HG03196 (cell line): ENCODE data around the gene PFKM.

Source experiments
- ATAC-seq: cut with Tn5 transposase; IDR thresholded peaks from one replicate; pipeline ENCODE4 v1.9.1; 2021; ENCODE audit not compliant: unreplicated experiment

The PFKM gene

DNA sequence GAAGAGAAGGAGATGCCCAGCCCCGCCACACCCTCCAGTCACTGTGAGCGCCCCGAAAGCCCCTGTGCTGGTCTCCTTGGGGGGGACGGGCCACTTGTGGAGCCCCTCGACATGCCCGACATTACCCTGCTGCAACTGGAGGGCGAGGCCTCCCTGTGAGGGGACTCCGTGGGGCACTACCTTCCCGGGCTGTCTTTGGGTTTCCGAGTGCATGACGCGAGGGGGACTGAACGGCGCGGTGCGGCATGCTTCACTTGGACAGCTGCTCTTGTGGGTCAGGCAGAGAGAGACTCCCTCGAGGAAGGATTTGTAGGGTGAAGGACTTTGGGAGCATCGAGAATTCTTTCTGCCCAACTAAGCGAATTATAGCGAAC, 65.4 kb downstream of the PFKM start:
- no peak for ATAC-seq

DNA sequence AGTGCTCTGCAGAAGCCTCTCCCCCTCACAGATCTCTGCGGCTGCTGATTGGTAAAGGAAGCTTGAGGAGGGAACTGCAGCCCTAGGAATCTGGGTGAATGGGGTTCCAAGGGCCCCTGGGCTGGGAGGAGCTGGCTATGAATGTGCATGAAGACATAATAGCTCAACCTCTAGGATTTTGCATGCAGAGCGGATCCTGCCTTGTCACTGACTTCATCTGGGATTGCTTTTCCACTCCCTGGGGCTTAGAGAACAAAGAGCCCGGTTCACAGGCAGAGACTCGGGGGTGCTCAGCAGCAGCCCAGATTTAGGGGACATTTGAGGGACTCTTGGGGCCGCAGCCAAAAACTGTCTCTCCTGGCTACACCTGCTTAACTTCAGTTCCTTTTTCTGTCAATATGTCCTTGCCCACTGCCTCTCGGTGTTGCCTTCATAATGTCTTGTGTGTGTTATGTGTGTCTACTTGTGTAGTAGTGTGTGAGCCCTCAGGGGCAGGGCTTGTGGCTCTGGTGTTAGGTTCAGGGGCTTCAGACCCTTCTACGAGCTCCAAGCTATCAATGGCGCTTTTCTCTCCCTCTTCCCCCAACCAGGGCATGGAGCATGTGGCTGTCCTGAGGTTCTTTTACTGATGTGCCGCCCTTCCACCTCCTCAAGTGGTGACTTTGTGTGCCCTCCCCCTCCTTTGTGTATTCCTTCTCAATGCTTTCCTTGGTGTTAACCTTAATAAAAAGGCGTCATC, 66.2 kb downstream of the PFKM start:
- no peak for ATAC-seq

DNA sequence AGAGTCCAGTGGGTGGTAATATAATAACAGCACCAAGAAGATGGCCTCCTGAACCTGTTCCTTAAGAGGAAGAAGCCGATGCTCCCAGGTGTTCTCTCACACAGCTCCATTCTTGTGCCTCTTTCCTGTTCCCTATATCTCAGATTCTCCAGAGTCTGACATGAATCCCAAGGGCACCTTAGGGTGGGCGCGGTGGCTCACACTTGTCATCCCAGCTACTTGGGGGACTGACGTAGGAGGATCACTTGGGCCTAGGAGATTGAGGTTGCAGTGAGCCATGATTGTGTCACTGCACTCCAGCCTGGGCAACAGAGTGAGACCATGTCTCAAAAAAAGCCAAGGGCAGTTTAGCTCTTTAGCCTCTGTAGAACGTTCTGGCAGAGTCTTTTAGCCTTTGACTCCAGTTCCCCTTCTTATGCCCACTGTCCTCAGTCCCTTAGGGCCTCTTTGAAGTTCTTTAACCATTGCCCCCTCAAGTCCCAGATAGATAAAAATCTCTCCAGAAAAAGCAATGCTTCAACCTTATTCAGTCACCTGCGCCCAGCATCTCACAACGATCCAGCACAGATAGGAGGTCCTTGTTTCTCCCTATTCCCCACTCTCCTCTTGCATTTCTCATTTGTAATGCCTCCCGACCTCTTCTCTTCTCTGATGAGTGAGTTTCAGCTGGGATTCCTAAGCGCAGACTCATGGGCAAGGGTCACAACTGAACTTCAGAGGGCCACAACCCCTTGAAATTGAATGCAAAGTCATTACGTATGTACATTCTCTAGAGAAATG, 68.9 kb downstream of the PFKM start:
- no peak for ATAC-seq

DNA sequence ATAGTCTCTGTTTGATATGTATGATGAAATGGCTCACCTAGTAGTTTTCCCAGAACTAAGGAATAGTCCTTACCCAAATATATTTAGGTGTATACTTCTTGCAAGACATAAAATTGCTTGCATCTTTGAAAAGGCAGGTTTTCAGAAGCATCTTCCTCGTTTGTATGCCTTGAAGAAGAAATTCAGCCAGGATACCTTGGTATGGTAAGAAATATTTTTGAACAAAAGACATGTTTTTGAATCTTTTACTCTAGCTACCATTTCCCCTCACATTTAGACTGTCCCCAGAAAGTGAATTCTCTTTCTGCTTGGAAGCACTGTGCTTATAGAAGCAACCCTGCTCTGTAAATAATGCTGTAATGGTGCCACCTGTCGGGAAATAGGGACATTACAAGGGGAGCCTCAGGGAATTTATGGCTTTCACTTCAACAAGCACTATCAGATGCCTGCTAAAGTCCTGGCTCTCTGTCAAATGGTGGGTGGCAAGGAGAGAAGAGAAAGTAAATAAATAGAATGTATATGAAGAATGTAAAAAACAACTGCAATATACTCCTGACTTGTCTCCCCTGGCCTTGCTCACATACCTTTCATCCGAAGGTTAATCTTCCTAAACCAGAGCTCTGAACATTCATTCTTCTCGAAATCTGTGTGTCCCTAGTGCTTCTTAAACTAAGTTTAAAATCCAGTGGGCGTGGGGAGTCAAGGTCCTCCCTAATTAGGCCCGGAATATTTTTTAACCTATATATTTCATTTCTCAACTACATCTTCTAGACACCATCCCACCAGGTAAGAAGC, 70.4 kb downstream of the PFKM start:
- no peak for ATAC-seq

DNA sequence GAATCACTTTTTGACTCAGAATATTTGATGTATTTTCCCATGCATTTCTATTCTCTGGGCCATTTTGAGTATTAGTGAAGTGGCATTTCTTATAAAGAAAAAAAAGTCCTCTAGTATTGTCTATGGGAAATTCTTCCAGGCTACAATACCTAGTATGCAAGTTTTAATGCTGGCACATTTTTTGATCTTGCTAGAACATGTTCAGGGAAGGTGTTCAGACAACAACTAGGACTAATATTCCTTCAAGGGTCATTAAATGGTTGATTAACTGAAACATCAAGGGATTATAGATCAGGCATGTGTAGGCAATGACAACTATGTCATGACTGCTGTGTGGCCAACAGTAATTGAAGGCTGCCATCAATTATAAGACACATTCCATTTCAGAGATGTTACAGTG, 71.9 kb downstream of the PFKM start:
- no peak for ATAC-seq

DNA sequence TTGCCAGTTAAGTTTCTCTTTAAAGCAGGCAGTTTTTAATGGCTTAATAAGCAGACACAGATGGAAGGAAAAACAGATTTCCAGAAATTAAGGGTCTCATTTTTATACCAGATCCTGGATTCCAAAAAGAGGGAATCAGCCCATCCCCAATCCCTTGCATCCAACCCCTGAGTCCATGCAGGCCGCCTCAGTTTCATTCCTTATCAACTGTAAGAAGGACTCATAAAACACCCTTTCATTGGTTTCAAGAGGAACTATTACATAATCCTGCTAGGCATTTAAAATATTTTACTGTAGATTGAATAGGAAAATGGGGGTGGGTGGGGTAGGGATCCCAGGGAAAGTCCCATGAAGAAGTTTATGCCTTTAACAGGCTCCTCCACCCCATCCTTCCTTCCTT, 73.7 kb downstream of the PFKM start:
- no peak for ATAC-seq

DNA sequence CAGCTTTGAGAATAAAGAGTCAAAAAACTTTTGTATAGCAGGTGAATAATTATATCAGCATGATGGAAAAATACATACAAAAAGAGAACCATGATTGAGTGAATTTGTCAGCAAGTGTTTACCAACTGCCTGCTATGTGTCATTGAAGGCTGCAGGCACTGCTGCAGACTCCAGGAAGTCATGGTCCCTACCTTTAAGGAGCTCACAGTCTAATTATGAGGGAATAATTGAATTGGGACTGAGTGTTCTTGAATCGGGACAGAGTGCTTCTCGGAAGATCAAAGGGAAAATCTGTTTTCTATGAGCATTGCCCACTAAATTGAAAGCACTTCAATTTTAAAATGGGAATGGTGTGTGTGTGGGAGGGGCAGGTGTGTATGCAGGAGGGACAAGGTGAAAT, 74.5 kb downstream of the PFKM start:
- no peak for ATAC-seq

DNA sequence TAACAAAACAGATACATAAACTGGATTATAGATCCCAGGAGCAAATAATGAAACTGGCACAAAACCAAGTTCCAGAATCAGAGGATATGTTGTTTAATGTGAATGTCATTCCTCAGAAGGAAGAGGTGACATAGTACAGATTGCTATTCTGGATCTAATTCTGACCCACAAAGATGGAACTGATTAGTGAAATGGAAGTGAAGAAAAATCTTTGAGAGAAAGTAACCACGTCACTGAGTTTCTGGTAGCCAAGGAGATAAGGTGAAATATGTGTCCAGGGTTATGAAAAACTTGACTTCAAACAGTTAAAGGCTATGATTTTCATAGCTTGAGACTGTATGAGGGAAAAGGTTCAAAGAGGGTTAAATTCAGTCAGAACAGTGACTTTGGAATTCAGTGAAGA, 75.6 kb downstream of the PFKM start:
- no peak for ATAC-seq
